Glutamatergic neuron (in vitro differentiated cells): ENCODE measurements around the gene WT1. TPM values are rescaled to one million over a fixed set of nuclear protein-coding genes. Genes with fewer than 3 reads are reported as not detected.

Experiments used
- DNase-seq: peaks from one replicate; pipeline ENCODE4 v3.0.0; 2022
- H3K27ac Mint-ChIP-seq: one replicate; pipeline ENCODE4 v1.8.0; 2020; ENCODE audit warnings: mild to moderate bottlenecking, mixed read lengths, inconsistent platforms; ENCODE audit not compliant: unreplicated experiment
- H3K27me3 Mint-ChIP-seq: one replicate; pipeline ENCODE4 v1.8.0; 2020; ENCODE audit warnings: mild to moderate bottlenecking, moderate library complexity, mixed read lengths, inconsistent platforms; ENCODE audit not compliant: unreplicated experiment
- H3K36me3 Mint-ChIP-seq: one replicate; pipeline ENCODE4 v1.8.0; 2020; ENCODE audit warnings: mild to moderate bottlenecking, mixed read lengths, inconsistent platforms; ENCODE audit not compliant: unreplicated experiment
- H3K4me1 Mint-ChIP-seq: one replicate; pipeline ENCODE4 v1.8.0; 2020; ENCODE audit warnings: mild to moderate bottlenecking, low read depth, mixed read lengths, inconsistent platforms; ENCODE audit not compliant: unreplicated experiment
- H3K4me3 Mint-ChIP-seq: one replicate; pipeline ENCODE4 v1.8.0; 2020; ENCODE audit warnings: mild to moderate bottlenecking, mixed read lengths, inconsistent platforms; ENCODE audit not compliant: unreplicated experiment
- H3K9me3 Mint-ChIP-seq: one replicate; pipeline ENCODE4 v1.8.0; 2020; ENCODE audit warnings: mild to moderate bottlenecking, moderate library complexity, mixed read lengths, inconsistent platforms; ENCODE audit not compliant: unreplicated experiment
- total RNA-seq: library from RNA; stranded (reverse); fragmentation: NEBNext Ultra II Directional; extraction: Animal tissue kit (Norgen Biotek cat#: 25700); gene quantifications from one replicate; pipeline ENCODE4 v1.2.1, GENCODE V29; 2021; ENCODE audit not compliant: unreplicated experiment
- TF ChIP-seq, protein P1 (sequence below): fragments of 200-600 bp; sonication (generic); IDR thresholded peaks from one replicate; pipeline ENCODE4 v1.5.0; 2021; ENCODE audit not compliant: partially characterized antibody, unreplicated experiment

The WT1 gene
- total RNA-seq, 1 donor from 2014 or later = not detected

DNA sequence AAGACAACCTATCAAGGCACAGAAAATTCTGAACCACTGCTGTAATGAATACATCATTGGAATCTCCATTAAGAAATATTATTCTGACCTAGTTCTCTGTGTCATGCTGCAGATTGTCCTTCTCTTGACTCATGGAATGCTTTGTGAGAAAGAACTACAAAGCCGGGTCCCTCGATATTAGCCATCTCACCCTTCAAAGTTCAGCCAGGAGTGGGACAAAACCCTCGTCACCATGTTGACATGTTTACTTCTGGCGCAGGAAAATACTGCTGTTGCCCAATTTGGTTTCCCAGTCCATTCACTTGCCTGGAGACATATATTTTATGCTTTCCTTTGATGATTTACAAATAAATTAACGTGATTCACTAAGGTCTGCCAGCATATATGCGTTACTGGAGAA, 10.9 kb upstream of the WT1 start:
- H3K27ac Mint-ChIP-seq = no peak overlapping the region
- no peaks in the 10 kb centered on the region for H3K9me3 Mint-ChIP-seq
- no peak for DNase-seq
- peaks cover 5% of the 10 kb centered on the region for H3K27me3 Mint-ChIP-seq
- TF ChIP-seq, protein P1, sequence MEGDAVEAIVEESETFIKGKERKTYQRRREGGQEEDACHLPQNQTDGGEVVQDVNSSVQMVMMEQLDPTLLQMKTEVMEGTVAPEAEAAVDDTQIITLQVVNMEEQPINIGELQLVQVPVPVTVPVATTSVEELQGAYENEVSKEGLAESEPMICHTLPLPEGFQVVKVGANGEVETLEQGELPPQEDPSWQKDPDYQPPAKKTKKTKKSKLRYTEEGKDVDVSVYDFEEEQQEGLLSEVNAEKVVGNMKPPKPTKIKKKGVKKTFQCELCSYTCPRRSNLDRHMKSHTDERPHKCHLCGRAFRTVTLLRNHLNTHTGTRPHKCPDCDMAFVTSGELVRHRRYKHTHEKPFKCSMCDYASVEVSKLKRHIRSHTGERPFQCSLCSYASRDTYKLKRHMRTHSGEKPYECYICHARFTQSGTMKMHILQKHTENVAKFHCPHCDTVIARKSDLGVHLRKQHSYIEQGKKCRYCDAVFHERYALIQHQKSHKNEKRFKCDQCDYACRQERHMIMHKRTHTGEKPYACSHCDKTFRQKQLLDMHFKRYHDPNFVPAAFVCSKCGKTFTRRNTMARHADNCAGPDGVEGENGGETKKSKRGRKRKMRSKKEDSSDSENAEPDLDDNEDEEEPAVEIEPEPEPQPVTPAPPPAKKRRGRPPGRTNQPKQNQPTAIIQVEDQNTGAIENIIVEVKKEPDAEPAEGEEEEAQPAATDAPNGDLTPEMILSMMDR = no peak
- H3K36me3 Mint-ChIP-seq = no peaks in the 10 kb centered on the region
- H3K4me3 Mint-ChIP-seq = no peak overlapping the region
- H3K4me1 Mint-ChIP-seq = no peaks in the 10 kb centered on the region

DNA sequence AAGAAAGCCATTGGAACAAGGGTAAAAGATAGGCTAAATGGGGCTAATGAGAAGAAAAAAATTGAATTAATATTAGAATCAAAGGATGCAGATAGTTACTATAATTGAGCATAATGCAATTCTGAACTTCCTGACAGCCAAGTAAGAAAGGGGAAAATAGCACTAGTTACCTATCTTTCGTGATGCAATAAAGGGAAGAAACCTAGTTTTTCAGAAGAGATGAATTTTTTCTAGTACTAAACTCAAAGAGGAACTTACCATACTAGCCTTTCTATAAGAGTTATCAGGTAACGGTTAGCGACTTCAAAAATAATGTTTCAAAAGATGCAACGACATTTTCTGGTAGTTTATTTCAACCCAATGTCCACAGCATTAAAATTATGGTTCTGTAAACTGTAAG, 8.8 kb upstream of the WT1 start:
- TF ChIP-seq, protein P1 = no peak
- H3K4me1 Mint-ChIP-seq = no peaks in the 10 kb centered on the region

DNA sequence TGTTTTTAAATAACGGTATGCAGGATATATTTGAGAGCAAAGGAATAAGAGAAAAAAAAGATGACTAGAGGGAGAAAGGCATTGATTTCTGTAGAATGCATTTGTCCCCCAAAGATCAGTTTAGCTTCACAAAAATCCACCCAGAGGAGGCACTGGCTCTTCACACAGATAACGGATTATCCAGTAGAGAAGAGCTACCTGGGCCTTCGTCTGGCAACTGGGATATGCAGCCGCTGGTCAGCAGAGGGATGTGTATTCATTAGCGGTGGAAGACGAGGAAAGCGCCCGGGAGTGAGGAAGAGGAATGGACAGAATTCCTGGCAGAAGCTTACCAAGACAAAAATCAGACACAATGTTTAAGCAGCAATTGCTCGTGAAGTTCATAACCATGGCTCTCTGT, 5.6 kb upstream of the WT1 start:
- DNase-seq = no peak
- Mint-ChIP-seq H3K36me3 (no peaks in the 10 kb centered on the region), H3K4me3 (no peak overlapping the region), H3K27ac (no peak overlapping the region), H3K27me3 (peaks cover 26% of the 10 kb centered on the region), H3K9me3 (peaks cover 15% of the 10 kb centered on the region), H3K4me1 (peaks cover 4% of the 10 kb centered on the region)
- TF ChIP-seq, protein P1 = no peak

More for the DNA sequence above, 8.8 kb upstream of the WT1 start:
- Mint-ChIP-seq H3K9me3 (peaks cover 11% of the 10 kb centered on the region), H3K27ac (no peak overlapping the region), H3K4me3 (no peak overlapping the region), H3K27me3 (peaks cover 17% of the 10 kb centered on the region), H3K36me3 (no peaks in the 10 kb centered on the region)
- no peak for DNase-seq

DNA sequence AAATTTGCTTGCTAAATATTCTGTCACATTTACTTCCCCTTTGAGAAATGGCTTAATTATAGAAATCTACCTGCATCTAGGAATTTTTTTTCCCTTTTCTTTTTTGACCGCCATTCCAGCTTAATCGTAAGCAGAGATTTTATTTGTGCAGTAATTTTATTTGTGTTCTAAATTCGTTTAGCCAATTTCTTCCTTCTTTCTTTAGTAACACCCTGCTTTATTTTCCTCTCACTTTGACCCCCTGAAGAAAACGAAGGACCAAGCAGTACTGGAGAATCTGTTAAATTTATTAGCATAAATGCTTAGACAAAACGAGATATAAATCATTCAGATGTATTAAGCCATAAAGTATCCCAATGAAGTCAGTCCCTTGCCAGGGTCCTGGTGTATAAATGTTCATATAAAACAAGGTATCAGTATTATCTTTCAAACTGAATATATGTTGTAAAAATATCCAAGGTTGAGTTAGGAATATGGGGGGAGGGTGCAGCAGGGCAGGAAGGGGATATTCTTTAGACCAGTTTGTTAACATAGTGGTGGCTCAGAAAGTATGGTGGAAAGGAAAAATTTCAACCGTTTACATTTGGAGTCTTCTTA, 5.1 kb upstream of the WT1 start:
- no peak overlapping the region for H3K4me3 Mint-ChIP-seq
- DNase-seq = no peak
- peaks cover 18% of the 10 kb centered on the region for H3K9me3 Mint-ChIP-seq
- no peak overlapping the region for H3K27ac Mint-ChIP-seq
- no peaks in the 10 kb centered on the region for H3K36me3 Mint-ChIP-seq
- H3K27me3 Mint-ChIP-seq = peaks cover 29% of the 10 kb centered on the region
- peaks cover 4% of the 10 kb centered on the region for H3K4me1 Mint-ChIP-seq
- TF ChIP-seq, protein P1 = no peak

DNA sequence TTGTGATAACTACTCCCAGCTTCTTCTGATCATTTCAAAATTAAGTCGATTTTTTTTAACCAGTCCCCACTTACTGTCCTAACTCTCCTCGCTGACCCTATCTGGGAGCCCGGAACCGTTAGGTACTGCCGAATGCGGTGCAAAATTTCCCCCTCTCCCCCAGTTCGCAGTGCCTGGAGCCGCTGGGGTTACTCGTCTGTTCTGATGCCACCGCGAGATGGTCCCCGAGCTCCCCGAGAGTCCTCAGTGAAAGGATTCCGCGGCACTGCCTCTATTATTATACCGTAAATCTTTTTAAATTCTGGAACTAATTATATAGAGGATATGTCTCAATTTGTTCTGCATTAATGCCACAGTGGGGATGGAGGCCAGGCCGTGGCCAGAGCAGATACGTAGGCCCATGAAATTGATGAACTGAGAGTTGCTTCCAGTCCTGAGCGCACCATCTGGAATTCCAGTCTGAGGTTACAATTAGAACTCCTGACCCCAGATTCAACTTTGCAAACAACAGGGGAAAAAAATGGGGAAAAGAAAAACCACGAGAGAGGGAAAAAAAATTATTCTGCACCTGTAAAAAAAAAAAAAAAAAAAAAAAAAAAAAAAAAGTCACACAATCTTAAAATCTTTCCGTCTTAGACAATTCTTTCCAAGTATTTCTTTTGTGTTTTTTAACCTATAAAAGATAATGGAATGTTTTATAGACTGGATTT, 4.3 kb upstream of the WT1 start:
- no peak for DNase-seq
- Mint-ChIP-seq H3K4me3 (peak overlapping the region; percentile 79), H3K4me1 (peaks cover 4% of the 10 kb centered on the region), H3K27me3 (peaks cover 29% of the 10 kb centered on the region), H3K36me3 (no peaks in the 10 kb centered on the region), H3K27ac (no peak overlapping the region), H3K9me3 (peaks cover 18% of the 10 kb centered on the region)
- TF ChIP-seq, protein P1 = no peak
